SHP77 (cell line): ENCODE data around the gene STRIP2.
A peak's percentile ranks its signal among the peaks of the same experiment; 100 is the strongest.
"Not testable (repeated sequence)": the region's sequence is repeated elsewhere in the genome, so short reads cannot be mapped to it uniquely, and the experiment has no call there.

Experiments
- DNase-seq, 2 experiments: peaks; one replicate each; lab custom pipeline; 2025; lab: John Stamatoyannopoulos, UW

Gene STRIP2

GRCh38 chr7:129421717-129422250, 12.4 kb upstream of the STRIP2 start:
- no peak for DNase-seq

- no peak for DNase-seq
These were observed 11.5 kb upstream of the STRIP2 start for GRCh38 chr7:129422727-129423126.

GRCh38 chr7:129423700-129424410, 10.4 kb upstream of the STRIP2 start:
- no peak for DNase-seq

- DNase-seq, result no peak
These were observed 7.8 kb upstream of the STRIP2 start for GRCh38 chr7:129426482-129426881.

- DNase-seq, result no peak
These were observed 6.6 kb upstream of the STRIP2 start for GRCh38 chr7:129427526-129428045.

GRCh38 chr7:129431911-129432643, 2.2 kb upstream of the STRIP2 start:
- DNase-seq, result no peak

- peak in 1 of 2 experiments; percentile 14 for DNase-seq
These were observed 565 bp downstream of the STRIP2 start for GRCh38 chr7:129434675-129435318.

- DNase-seq, result no peak
These were observed 1.2 kb downstream of the STRIP2 start for GRCh38 chr7:129435414-129435829.

- no peak for DNase-seq
These were observed 2.2 kb downstream of the STRIP2 start for GRCh38 chr7:129436335-129436923.

GRCh38 chr7:129437190-129437589, 3.0 kb downstream of the STRIP2 start:
- no peak for DNase-seq

GRCh38 chr7:129438281-129438838, 4.1 kb downstream of the STRIP2 start:
- DNase-seq, result no peak

GRCh38 chr7:129438839-129439651, 4.8 kb downstream of the STRIP2 start:
- no peak for DNase-seq

- DNase-seq, result no peak
These were observed 5.9 kb downstream of the STRIP2 start for GRCh38 chr7:129439963-129440625.

GRCh38 chr7:129443612-129444011, 9.4 kb downstream of the STRIP2 start:
- no peak for DNase-seq

GRCh38 chr7:129444776-129445175, 10.5 kb downstream of the STRIP2 start:
- DNase-seq, result not testable (repeated sequence)

GRCh38 chr7:129446925-129447324, 12.7 kb downstream of the STRIP2 start:
- not testable (repeated sequence) for DNase-seq

- DNase-seq, result not testable (repeated sequence)
These were observed 13.2 kb downstream of the STRIP2 start for GRCh38 chr7:129447445-129447844.

GRCh38 chr7:129448608-129449007, 14.4 kb downstream of the STRIP2 start:
- not testable (repeated sequence) for DNase-seq

- no peak for DNase-seq
These were observed 16.1 kb downstream of the STRIP2 start for GRCh38 chr7:129450295-129450694.

GRCh38 chr7:129452589-129453231, 18.5 kb downstream of the STRIP2 start:
- no peak for DNase-seq
